Prostate gland (tissue), 2 donors: ENCODE data around the gene F12.

Experiments used
- POLR2A ChIP-seq: fragments of 450-650 bp; IDR thresholded peaks from one replicate; pipeline ENCODE4 v1.6.1; 2016; ENCODE audit warnings: antibody characterized with exemption, mild to moderate bottlenecking
- TF ChIP-seq, protein P1 (sequence below), 4 experiments: fragments of 200-600 bp in 2 of 4; fragments of 450-650 bp in 2 of 4; sonication (generic) in 2 of 4; IDR thresholded peaks; 1 replicate in 3 of 4; 2 replicates in 1 of 4; pipeline ENCODE4 v1.5.1; 2016 to 2019; ENCODE audit warnings: antibody characterized with exemption in 4 of 4, mild to moderate bottlenecking in 2 of 4, moderate library complexity in 2 of 4

GRCh38 chr5:177433658-177434217, 24.4 kb upstream of the F12 start:
- no peak for TF ChIP-seq POLR2A
- TF ChIP-seq, protein P1, sequence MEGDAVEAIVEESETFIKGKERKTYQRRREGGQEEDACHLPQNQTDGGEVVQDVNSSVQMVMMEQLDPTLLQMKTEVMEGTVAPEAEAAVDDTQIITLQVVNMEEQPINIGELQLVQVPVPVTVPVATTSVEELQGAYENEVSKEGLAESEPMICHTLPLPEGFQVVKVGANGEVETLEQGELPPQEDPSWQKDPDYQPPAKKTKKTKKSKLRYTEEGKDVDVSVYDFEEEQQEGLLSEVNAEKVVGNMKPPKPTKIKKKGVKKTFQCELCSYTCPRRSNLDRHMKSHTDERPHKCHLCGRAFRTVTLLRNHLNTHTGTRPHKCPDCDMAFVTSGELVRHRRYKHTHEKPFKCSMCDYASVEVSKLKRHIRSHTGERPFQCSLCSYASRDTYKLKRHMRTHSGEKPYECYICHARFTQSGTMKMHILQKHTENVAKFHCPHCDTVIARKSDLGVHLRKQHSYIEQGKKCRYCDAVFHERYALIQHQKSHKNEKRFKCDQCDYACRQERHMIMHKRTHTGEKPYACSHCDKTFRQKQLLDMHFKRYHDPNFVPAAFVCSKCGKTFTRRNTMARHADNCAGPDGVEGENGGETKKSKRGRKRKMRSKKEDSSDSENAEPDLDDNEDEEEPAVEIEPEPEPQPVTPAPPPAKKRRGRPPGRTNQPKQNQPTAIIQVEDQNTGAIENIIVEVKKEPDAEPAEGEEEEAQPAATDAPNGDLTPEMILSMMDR (IDR thresholded peaks at IDR 0.05): no peak
